Fibroblast of lung (primary cell): ENCODE measurements around the gene U2AF2.

Experiments
- EZH2 ChIP-seq: IDR thresholded peaks from 2 replicates; pipeline ENCODE4 v1.5.1; 2012; ENCODE audit warnings: low read length, control low read depth, mild to moderate bottlenecking; ENCODE audit errors: missing control alignments
- TF ChIP-seq, protein P1 (sequence below), 2 donors: IDR thresholded peaks in 1 of 2; conservative IDR thresholded peaks in 1 of 2; 1 replicate in 1 of 2; 2 replicates in 1 of 2; pipeline ENCODE4 v1.5.1; 2011 to 2012; ENCODE audit warnings: low read length in 2 of 2, control low read depth in 1 of 2, inconsistent platforms in 1 of 2, low read depth in 1 of 2, mild to moderate bottlenecking in 1 of 2

- TF ChIP-seq, protein P1, sequence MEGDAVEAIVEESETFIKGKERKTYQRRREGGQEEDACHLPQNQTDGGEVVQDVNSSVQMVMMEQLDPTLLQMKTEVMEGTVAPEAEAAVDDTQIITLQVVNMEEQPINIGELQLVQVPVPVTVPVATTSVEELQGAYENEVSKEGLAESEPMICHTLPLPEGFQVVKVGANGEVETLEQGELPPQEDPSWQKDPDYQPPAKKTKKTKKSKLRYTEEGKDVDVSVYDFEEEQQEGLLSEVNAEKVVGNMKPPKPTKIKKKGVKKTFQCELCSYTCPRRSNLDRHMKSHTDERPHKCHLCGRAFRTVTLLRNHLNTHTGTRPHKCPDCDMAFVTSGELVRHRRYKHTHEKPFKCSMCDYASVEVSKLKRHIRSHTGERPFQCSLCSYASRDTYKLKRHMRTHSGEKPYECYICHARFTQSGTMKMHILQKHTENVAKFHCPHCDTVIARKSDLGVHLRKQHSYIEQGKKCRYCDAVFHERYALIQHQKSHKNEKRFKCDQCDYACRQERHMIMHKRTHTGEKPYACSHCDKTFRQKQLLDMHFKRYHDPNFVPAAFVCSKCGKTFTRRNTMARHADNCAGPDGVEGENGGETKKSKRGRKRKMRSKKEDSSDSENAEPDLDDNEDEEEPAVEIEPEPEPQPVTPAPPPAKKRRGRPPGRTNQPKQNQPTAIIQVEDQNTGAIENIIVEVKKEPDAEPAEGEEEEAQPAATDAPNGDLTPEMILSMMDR (conservative IDR thresholded peaks at IDR 0.05 in 1 of 2, IDR thresholded peaks at IDR 0.05 in 1 of 2; ENCODE audit: low read depth in 1 of 2, low read length in 2 of 2) = no peak
- TF ChIP-seq EZH2 = no peak
Measured at GRCh38 chr19:55687281-55688201, 32.7 kb downstream of the U2AF2 start.
